HG02870 (cell line): ENCODE data around the gene HCN4.
"Not testable (repeated sequence)": the region's sequence is repeated elsewhere in the genome, so short reads cannot be mapped to it uniquely, and the experiment has no call there.

Source experiments
- ATAC-seq: cut with Tn5 transposase; IDR thresholded peaks from one replicate; pipeline ENCODE4 v1.9.1; 2021; ENCODE audit warnings: mild to moderate bottlenecking, moderate library complexity; ENCODE audit not compliant: unreplicated experiment

Gene HCN4

GRCh38 chr15:73368301-73369136 lies at the start of gene HCN4:
HCN4 (minus strand) TSS chr15:73368958; CDS start chr15:73368270, 688 bp downstream.
- ATAC-seq, result no peak

DNA sequence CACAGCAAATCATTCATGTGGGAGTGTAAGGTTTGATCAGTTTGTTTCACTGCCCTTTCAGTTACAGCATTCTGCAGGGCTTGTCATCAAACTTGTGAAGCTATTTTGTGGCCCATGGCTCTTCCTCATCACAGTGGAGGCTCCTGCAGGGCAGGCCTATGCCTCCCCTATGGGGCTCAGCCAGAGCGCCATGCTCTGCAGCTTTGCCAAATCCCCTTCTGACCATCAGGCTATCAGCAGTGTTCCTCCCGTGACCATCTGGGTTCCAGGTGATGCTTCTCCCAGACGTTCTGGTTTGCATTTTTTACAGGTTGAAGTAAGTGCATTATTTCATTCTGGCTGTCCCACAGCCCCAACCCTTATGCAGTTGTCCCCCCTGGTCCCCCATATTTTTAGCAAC lies 46.1 kb upstream of the HCN4 start:
- no peak for ATAC-seq

DNA sequence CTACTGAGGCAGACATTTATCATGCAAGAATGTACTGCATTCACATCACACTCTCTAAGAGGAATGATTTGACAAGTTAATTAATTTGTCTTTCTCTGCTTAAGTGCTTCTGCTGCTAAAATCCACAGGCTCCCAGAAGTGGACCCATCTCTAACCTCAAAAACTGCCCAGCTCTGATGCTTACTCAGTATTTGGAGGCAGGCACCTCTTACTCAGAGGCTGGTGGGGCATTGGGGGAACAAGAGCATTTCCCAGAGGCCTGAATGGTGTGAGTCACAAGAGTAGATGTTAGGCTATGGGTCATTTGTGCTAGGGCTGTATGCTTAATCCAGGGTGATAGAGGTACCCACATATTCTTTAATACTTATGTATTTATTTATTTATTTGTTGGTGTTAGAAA lies 34.4 kb upstream of the HCN4 start:
- no peak for ATAC-seq

- not testable (repeated sequence) for ATAC-seq
These were observed 31.5 kb upstream of the HCN4 start for GRCh38 chr15:73400222-73400621.

- no peak for ATAC-seq
These were observed 30.1 kb upstream of the HCN4 start for GRCh38 chr15:73398861-73399260.

- ATAC-seq, result no peak
These were observed 28.7 kb upstream of the HCN4 start for GRCh38 chr15:73397461-73397860.

DNA sequence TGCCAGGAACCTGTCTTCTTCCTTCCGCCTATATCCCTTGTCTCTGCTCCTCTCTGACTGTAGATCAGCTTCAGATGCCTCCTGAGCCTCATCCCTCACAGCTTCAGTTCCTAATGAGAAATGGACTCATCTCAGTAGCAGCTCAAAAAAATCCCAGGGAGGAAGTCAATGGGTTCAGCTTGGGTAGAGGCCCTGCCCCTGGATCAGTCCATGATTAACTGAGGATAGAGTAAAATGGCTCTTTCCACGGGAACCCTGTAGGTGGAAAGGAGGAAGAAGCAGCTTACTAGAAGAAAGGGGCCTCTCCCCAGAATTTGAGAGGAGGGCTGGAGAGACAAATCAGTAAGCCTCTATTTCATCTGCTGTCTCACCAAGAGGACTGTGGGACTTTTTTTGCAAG lies 26.9 kb upstream of the HCN4 start:
- no peak for ATAC-seq

DNA sequence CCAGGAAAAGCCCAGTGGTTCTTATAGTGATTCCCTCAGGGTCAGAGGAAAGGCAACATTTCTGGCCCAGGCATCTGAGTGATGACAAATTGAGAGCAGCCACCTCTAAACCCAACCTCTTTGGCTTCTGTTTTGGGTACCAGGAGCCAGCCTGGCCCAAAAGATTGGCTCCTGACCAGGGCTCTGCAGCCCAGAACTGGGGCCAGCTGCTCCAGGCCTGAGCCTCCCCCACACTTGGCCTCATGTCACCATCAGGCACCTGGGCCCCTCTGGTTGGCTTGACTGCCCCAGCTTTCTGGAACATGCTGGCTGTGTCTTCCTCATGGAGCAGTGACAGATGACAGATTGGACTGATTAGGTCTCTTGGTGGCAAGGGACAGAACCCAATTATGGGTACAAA lies 26.0 kb upstream of the HCN4 start:
- no peak for ATAC-seq

DNA sequence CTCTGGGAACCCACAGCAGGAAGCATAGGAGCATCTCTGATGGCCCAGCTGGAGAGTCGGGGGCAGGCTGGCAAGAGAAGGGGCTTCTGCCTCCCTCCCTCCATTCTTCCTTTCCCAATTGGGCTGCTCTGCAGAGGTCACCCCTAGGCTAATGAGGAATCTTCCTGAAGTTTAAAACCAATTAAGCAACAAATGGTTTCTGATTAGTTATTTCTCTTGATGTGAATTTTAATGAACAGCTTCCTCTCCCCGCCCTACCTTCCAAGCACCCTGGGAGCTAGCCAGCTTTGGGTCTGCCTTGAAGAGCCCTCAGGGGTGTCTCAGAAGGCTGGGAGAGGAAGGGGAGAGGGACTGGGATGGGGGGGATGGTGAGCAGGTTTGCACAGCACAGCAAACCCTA lies 24.6 kb upstream of the HCN4 start:
- ATAC-seq, result no peak

DNA sequence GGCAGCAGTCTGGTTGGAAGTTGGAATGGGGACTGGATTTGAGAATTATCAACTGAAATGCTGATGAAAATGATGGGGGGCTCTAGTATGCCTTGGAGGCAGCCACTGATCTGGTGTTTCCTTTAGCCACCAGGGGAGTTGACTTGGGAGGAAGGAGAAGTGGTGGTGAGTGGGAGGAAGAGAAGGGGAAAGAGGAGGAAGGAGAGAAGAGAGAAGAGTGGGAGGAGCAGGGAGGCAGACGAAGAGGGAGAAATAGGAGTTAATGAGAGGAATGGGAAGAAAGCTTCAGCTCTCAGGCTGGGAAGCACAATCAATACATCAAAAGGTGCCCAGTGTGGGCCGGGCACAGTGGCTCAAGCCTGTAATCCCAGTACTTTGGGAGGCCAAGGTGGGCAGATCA lies 23.3 kb upstream of the HCN4 start:
- no peak for ATAC-seq

GRCh38 chr15:73391128-73391872 lies 22.5 kb upstream of the HCN4 start:
- ATAC-seq, result no peak

DNA sequence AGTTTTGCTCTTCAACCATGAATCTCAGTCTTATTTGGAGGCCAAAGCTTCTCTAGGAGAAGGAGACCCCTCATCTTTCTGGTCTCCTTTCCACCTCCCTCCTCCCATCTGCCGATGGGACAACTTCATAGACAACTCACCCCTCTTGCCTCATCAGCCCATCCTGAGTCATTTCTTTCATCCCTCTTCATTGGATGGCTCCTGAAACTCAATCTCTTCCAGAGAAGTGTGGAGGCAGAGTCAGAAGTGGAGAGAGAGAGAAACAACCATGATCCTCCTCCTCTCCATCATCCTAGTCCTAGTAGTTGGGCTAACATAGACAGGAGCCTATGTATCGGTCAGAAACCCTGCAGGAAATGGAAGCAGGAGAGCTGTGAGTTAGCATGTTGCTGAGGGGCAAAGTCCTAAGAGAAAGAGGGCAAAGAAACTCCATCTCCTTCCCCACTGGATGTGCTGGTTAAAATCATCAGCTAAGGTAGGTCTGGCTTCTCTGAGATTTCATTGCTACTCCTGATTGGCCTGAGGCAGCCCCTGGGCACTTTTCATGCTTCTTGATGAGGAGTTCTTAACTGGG lies 21.3 kb upstream of the HCN4 start:
- no peak for ATAC-seq

- ATAC-seq, result no peak
These were observed 20.8 kb upstream of the HCN4 start for GRCh38 chr15:73389539-73389938.

DNA sequence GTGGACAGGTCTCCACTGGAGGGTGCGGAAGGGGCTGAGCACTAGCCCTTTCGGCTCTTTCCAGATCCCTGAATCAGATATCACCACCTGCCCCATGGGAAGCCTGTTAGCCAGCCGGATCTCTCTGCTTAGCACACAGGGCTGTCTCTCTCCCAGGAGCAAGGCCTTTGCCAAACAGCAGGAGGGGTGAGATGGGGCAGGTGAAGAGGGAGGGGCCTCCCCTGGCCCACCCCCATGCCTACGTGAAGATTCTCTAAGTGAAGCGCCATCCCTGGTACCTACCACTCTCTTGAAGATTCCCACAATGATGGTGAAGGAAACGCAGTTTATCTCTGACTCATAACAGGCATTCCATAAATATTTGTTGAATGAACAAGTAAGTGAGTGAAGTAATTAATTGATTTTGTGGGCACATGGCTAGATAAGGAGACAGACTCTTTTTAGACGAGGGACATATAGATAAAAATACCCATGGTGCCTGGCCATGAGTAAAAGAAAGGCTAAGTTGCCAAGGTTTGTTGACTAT lies 19.6 kb upstream of the HCN4 start:
- no peak for ATAC-seq

GRCh38 chr15:73387507-73388255 lies 18.9 kb upstream of the HCN4 start:
- ATAC-seq, result no peak

DNA sequence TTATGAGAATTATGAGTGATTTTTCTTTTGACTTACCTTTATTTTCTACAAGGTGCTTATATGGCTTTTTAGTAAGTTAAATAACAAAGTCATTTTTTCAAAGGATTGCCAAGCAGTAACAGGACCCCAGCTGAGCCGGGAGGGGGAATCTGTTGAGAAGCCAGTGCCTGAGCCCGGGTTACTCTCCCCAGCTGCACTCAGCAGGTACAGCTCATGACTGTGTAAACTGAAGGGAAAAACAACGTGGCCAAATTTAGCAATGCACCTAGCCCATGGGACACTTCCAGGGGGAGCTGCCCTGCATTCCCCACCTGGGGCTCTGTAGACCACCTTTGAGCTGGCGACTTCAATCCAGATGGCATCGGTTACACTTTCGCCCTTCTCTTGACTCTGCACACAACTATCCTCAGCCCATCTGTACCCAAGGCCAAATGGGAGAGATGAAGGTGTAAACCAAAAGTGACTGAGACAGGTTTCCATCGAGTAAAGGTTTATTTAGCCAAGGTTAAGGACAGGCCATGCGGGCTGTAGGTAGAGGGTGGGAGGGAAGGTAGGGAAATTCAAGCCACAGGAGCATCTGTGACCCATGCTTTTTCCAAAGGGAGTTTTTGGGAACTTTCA lies 18.2 kb upstream of the HCN4 start:
- no peak for ATAC-seq

DNA sequence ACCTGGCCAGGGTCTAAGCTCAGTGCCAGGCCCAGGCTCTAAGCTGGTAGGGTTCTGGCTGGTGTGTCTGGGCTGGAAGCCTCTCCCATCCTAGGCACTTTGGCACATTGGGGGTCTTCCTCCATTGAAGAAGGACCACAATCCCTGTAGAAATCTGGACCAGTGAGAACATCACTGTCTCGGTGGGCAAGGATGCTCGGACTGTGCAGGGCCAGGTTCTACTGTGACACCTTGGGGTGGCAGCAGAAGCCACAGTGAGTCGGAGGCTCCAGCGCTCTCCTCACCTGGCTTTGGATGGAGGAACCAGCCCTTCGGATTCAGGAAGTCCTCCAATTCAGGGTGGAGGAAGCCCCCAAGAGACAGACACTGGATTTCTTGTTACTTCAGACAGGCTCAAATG lies 17.5 kb upstream of the HCN4 start:
- ATAC-seq, result no peak

DNA sequence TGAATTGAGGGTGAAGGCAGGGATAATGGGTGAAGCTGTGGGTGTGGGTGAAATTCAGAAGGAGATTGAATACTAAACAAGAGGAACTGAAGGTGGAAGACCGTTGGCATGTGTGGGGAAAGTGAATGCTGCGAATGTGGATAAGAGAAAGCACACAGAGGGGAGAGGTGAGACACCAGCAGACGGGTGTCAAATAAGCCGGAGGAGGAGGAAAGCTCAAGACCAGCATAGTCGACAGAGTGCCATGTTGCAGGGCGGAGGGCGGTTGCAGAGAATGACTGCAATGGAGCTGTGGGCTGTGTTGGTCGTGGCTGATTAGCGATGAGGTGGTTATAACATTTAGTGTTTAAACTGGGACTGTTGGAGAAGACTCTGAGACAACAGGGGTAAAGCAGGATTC lies 16.4 kb upstream of the HCN4 start:
- no peak for ATAC-seq

DNA sequence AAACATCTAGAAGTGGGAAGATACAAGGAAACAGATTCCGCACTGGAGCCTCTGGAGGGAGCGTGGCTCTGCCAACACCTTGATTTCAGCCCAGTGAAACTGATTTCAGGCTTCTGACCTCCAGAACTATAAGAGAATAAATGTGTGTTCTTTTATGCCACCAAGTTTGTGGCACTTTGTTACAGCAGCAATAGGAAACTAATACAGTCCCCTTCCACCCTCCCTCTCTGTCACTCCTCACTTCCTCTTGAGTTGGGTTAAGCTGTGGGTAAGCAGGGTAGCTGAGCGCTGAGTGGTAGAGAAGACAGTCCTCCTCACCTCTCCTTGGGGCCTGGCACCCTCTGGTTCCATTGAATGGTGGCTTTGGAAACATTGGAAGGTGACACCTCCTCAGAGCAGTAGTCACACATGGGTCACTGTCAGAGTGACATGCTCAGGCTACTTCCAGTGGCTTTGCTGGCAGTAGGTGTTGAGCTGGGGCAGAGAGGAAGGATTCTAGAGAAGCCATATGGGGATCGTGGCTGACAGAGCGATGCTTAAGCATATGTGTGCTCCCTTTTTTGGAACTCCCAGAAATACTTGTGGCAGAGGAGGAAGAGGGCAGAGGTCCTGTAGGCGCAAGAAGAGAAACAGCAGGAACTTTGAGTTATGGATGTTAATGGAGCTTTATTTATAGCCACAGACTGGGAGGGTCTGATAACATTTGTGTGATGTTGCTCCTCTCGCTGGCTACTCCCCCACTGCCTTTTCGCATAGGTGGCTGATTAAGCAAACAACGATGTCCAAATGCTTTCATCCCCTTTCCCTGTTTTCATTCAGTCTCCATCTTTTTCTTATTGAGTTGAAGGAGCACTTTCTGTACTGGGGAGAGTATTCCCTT lies 14.8 kb upstream of the HCN4 start:
- ATAC-seq, result no peak

DNA sequence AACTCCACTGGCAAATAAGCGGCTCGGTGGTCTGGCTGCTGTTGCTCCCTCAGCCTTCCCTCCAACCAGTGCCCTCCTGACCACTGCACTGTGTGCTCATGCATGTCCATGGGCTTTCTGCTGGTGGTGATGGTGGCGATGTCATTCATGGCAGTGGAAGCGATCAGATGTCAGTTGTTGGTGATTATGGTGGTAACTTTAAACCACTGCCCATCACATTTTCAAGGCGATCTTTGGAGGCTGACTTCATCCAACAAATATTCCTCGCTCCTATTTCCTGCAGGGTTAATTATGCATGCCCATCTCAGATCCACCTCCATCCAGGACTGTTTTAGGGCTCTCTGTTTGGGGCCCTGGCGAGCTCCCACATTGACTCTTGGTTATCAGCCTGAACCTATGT lies 13.4 kb upstream of the HCN4 start:
- ATAC-seq, result no peak
